ENCODE results near the gene IL1RL2.

The IL1RL2 gene

DNA sequence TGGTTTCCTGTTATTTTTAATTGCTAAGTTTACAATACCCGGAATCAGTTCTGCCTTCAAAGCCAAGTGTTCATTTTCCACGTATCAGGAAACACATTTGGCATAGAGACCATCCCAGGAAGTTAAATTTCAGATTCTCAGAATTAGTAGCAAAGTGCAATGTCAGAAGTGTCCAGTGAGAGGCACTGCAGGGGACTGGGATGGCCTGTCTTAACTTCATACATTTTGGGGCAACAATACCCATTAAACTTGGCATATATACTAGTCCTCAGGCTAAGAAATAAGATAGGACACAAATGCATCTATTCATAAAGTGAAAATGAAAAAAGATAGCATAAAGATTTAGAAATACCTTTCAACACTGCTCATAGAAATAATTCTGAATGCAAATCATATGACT is 1.5 kb upstream of the IL1RL2 start:
- H3K27ac ChIP-seq (ENCODE audit: low read depth, low read length, poor library complexity, severe bottlenecking), result no peak overlapping the region
- H3K4me3 ChIP-seq (ENCODE audit: low read depth, low read length, poor library complexity, severe bottlenecking), result no peak overlapping the region
- H3K79me2 ChIP-seq (ENCODE audit: insufficient read depth, low read length), result no peaks in the 10 kb centered on the region
- H3K36me3 ChIP-seq (ENCODE audit: insufficient read depth, low read length), result no peaks in the 10 kb centered on the region
- no peak overlapping the region for H2AFZ ChIP-seq (ENCODE audit: low read length)
- H3K27me3 ChIP-seq (ENCODE audit: insufficient read depth, low read length), result no peaks in the 10 kb centered on the region
- H3K9me3 ChIP-seq (ENCODE audit: low read length), result no peaks in the 10 kb centered on the region
- H3K4me1 ChIP-seq (ENCODE audit: insufficient read depth, low read length, severe bottlenecking), result no peaks in the 10 kb centered on the region
- no peak overlapping the region for H3K9ac ChIP-seq (ENCODE audit: low read length)
- no peaks in the 10 kb centered on the region for H3F3A ChIP-seq (ENCODE audit: insufficient read depth, low read length)
- H4K20me1 ChIP-seq (ENCODE audit: insufficient read depth, low read length), result no peaks in the 10 kb centered on the region
- H3K9me2 ChIP-seq (ENCODE audit: low read depth, low read length), result no peaks in the 10 kb centered on the region
- TF ChIP-seq EZH2 (IDR thresholded peaks at IDR 0.05; ENCODE audit: borderline replicate concordance, low read length), result no peak
- TF ChIP-seq, protein P1, sequence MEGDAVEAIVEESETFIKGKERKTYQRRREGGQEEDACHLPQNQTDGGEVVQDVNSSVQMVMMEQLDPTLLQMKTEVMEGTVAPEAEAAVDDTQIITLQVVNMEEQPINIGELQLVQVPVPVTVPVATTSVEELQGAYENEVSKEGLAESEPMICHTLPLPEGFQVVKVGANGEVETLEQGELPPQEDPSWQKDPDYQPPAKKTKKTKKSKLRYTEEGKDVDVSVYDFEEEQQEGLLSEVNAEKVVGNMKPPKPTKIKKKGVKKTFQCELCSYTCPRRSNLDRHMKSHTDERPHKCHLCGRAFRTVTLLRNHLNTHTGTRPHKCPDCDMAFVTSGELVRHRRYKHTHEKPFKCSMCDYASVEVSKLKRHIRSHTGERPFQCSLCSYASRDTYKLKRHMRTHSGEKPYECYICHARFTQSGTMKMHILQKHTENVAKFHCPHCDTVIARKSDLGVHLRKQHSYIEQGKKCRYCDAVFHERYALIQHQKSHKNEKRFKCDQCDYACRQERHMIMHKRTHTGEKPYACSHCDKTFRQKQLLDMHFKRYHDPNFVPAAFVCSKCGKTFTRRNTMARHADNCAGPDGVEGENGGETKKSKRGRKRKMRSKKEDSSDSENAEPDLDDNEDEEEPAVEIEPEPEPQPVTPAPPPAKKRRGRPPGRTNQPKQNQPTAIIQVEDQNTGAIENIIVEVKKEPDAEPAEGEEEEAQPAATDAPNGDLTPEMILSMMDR (IDR thresholded peaks at IDR 0.05; ENCODE audit: low read length), result peak; percentile 41
- no peak overlapping the region for H3K4me2 ChIP-seq (ENCODE audit: low read length)

DNA sequence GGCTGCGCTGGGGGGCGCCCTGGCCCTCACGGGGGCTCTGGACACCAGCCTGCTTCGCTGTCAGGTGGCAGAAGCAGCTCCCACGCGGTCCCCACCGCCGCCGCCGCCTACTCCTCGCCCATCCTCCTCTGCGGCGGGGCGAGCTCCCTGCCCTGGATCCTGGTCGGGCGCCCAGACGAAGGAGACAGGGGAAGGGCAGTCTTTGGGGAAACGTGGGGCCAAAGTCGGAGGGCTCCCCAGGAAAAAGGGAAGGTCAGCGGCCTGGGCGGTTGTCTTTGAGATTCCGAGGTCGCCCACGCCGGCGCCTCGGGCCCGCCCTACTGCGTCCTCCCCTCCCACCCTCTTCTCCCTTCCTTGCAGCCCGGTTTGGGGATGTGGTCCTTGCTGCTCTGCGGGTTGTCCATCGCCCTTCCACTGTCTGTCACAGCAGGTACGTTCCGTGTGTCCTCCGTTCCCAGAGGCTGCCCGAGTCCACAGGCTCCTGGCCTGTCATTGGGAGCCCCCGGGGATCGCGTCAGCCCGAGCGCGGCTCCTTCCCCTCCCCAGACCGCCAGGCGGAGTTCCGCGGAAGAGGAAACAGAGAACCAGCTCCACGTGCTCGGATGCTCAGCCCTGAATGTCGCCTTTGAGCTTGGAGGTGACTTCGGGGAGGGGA is 800 bp downstream of the IL1RL2 start:
- H3K4me2 ChIP-seq (ENCODE audit: low read length), result no peak overlapping the region
- H4K20me1 ChIP-seq (ENCODE audit: insufficient read depth, low read length), result no peaks in the 10 kb centered on the region
- H3K36me3 ChIP-seq (ENCODE audit: insufficient read depth, low read length), result no peaks in the 10 kb centered on the region
- H3K9ac ChIP-seq (ENCODE audit: low read length), result no peak overlapping the region
- H3K4me3 ChIP-seq (ENCODE audit: low read depth, low read length, poor library complexity, severe bottlenecking), result no peak overlapping the region
- TF ChIP-seq EZH2 (IDR thresholded peaks at IDR 0.05; ENCODE audit: borderline replicate concordance, low read length), result no peak
- TF ChIP-seq, protein P1 (IDR thresholded peaks at IDR 0.05; ENCODE audit: low read length), result no peak
- no peak overlapping the region for H2AFZ ChIP-seq (ENCODE audit: low read length)
- H3K4me1 ChIP-seq (ENCODE audit: insufficient read depth, low read length, severe bottlenecking), result no peaks in the 10 kb centered on the region
- no peaks in the 10 kb centered on the region for H3K79me2 ChIP-seq (ENCODE audit: insufficient read depth, low read length)
- no peak overlapping the region for H3K27ac ChIP-seq (ENCODE audit: low read depth, low read length, poor library complexity, severe bottlenecking)
- H3K9me3 ChIP-seq (ENCODE audit: low read length), result no peaks in the 10 kb centered on the region
- H3K27me3 ChIP-seq (ENCODE audit: insufficient read depth, low read length), result no peaks in the 10 kb centered on the region
- no peaks in the 10 kb centered on the region for H3F3A ChIP-seq (ENCODE audit: insufficient read depth, low read length)
- no peaks in the 10 kb centered on the region for H3K9me2 ChIP-seq (ENCODE audit: low read depth, low read length)

DNA sequence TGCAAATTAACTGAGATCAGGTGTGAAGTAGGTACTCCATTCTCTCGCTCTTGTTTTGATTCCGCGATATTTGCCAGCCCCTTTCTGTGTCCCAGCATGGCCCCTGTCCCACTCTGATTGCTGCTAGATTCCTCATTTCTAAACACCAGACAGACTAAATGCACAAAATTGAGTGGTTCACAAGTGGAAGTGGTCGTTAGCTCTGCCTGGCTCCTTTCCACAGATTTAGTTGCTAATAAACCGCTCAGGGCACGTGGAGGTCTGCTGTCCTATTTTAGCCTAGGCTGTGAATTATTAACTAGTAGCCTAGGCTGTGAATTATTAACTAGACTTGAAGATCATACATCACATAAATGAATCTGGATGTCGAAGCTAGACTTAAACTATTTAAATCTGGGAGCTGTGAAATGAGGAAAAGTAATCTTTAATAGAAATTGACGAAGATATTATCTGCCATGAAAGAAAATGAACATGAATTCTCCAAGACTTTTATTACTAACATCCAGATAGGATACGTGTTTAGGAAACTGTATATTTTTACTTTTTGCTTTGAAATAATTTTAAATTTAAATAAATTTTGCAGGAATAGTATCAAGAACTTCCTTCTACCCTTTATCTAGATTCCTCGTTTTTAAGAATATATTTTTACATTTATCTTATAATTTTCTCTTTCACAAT is 3.7 kb downstream of the IL1RL2 start:
- Histone ChIP-seq H3K36me3 (ENCODE audit: insufficient read depth, low read length) (no peaks in the 10 kb centered on the region), H3K27ac (ENCODE audit: low read depth, low read length, poor library complexity, severe bottlenecking) (no peak overlapping the region), H3K27me3 (ENCODE audit: insufficient read depth, low read length) (no peaks in the 10 kb centered on the region), H3K9ac (ENCODE audit: low read length) (no peak overlapping the region), H2AFZ (ENCODE audit: low read length) (no peak overlapping the region), H3K4me2 (ENCODE audit: low read length) (no peak overlapping the region), H3K4me3 (ENCODE audit: low read depth, low read length, poor library complexity, severe bottlenecking) (no peak overlapping the region), H4K20me1 (ENCODE audit: insufficient read depth, low read length) (no peaks in the 10 kb centered on the region), H3K4me1 (ENCODE audit: insufficient read depth, low read length, severe bottlenecking) (no peaks in the 10 kb centered on the region), H3K79me2 (ENCODE audit: insufficient read depth, low read length) (no peaks in the 10 kb centered on the region), H3K9me2 (ENCODE audit: low read depth, low read length) (no peaks in the 10 kb centered on the region), H3F3A (ENCODE audit: insufficient read depth, low read length) (no peaks in the 10 kb centered on the region), H3K9me3 (ENCODE audit: low read length) (no peaks in the 10 kb centered on the region)
- no peak for TF ChIP-seq EZH2 (IDR thresholded peaks at IDR 0.05; ENCODE audit: borderline replicate concordance, low read length)
- TF ChIP-seq, protein P1 (IDR thresholded peaks at IDR 0.05; ENCODE audit: low read length), result no peak

Measured in OCI-LY1 (cell line).